ENCODE measurements around the gene TMEM91. TPM values are rescaled to one million over a fixed set of nuclear protein-coding genes. Genes with fewer than 3 reads are reported as not detected.

Gene TMEM91
- total and polyA plus RNA-seq, 2 of the 13 experiments (the other 11 are each of a cell fraction or from before 2014, with no cell fraction given): 6.3 to 10.3 TPM

GRCh38 chr19:41353466-41354342 is 22.6 kb upstream of the TMEM91 start, which contains the start of gene TGFB1 (continued):
- TF ChIP-seq ZNF609 (CRISPR knock-in tag; IDR thresholded peaks at IDR 0.05; ENCODE audit: borderline replicate concordance) (no peak), MNT (IDR thresholded peaks at IDR 0.05) (no peak), THAP11 (CRISPR knock-in tag; IDR thresholded peaks at IDR 0.05) (no peak; the same call in 1 of the 2 replicates), TRIM24 (CRISPR knock-in tag; IDR thresholded peaks at IDR 0.05) (no peak), SIN3B (IDR thresholded peaks at IDR 0.05; ENCODE audit: low read length) (no peak), SNAPC2 (CRISPR knock-in tag; IDR thresholded peaks at IDR 0.05) (no peak), POLR2AphosphoS5 (IDR thresholded peaks at IDR 0.05; ENCODE audit: low read depth, low read length) (peak; percentile 44; the same call in 1 of the 2 replicates), ZBTB21 (CRISPR knock-in tag; IDR thresholded peaks at IDR 0.05) (no peak), ZNF674 (CRISPR knock-in tag; IDR thresholded peaks at IDR 0.05; ENCODE audit: low read depth) (no peak), CEBPG (CRISPR knock-in tag; IDR thresholded peaks at IDR 0.05) (no peak; the same call in 1 of the 2 replicates), ZNF256 (CRISPR knock-in tag; conservative IDR thresholded peaks at IDR 0.05) (no peak), FOXA1 (IDR thresholded peaks at IDR 0.05) (no peak), FOXA1 (CRISPR knock-in tag; IDR thresholded peaks at IDR 0.05) (0 out of 2 replicates have a peak, but pooled peaks have one; percentile 18), IKZF5 (CRISPR knock-in tag; IDR thresholded peaks at IDR 0.05) (peak; percentile 53; the same call in 1 of the 2 replicates), GPN1 (CRISPR knock-in tag; IDR thresholded peaks at IDR 0.05; ENCODE audit: borderline replicate concordance) (no peak), ZNF224 (CRISPR knock-in tag; IDR thresholded peaks at IDR 0.05) (no peak), HNRNPL (IDR thresholded peaks at IDR 0.05; ENCODE audit: low read depth, low read length) (0 out of 2 replicates have a peak, but pooled peaks have one; percentile 25), CHCHD3 (CRISPR knock-in tag; IDR thresholded peaks at IDR 0.05) (no peak), ZXDC (CRISPR knock-in tag; IDR thresholded peaks at IDR 0.05) (0 out of 2 replicates have a peak, but pooled peaks have one; percentile 21), SIN3A (IDR thresholded peaks at IDR 0.05; ENCODE audit: borderline replicate concordance, low read depth, low read length) (peak; percentile 58; the same call in 1 of the 2 replicates)

Data from HepG2 (cell line).